GM18517 (cell line): ENCODE measurements around the gene PPP1R26.
"Not testable (repeated sequence)": the region's sequence is repeated elsewhere in the genome, so short reads cannot be mapped to it uniquely, and the experiment has no call there.

Experiments
- ATAC-seq: cut with Tn5 transposase; IDR thresholded peaks from one replicate; pipeline ENCODE4 v1.9.1; 2021; ENCODE audit warnings: mild to moderate bottlenecking, moderate library complexity; ENCODE audit not compliant: unreplicated experiment

Gene PPP1R26

GRCh38 chr9:135458478-135458877, 21.1 kb upstream of the PPP1R26 start:
- not testable (repeated sequence) for ATAC-seq

DNA sequence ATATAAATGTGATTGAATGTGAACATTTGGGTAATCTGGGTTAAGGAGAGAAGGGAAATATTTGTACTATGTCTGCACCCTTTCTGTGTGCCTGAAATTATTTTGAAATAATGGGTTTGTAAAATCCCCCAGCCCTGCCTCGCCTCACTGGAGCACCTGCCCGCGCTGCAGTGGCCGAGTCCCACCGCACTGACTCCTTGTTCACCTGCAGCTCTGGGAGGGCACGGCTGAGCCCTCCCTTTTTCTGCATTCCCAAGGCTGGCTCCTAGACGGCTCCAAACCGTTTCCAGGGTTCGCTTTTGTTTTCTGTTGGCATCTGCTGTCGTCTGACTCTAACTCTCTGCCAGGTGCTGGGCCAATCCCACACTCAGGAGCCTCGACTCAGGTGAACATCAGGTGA, 17.6 kb upstream of the PPP1R26 start:
- no peak for ATAC-seq

GRCh38 chr9:135463140-135463539, 16.4 kb upstream of the PPP1R26 start:
- ATAC-seq = no peak

- ATAC-seq = no peak
These were observed 15.4 kb upstream of the PPP1R26 start for GRCh38 chr9:135464181-135464580.

DNA sequence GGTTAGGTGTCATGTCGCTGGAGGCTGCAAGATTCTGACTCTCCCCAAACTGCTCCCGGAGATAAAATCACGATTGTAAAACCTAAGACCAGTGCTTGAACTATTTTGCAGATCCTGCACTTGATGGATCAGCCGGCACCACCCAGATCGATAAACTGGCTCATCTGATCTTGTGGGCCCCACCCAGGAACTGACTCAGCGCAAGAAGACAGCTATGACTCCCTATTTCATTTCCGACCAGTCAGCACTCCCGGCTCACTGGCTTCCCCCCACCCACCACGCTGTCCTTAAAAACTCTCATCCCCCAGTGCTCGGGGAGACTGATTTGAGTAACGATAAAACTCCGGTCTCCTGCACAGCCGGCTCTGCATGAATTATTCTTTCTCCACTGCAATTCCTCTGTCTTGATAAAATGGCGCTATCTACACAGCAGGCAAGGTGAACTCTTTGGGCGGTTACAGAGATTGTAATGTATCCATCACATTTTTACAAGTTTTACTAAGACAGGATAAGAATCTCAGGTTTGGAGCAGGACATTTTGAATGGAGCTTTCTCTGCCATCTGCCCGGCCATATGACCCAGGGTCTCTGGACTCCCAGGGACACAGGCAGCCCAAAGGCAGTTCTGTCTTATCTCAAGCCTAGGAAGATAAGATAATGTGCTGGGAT, 10.6 kb upstream of the PPP1R26 start:
- no peak for ATAC-seq

DNA sequence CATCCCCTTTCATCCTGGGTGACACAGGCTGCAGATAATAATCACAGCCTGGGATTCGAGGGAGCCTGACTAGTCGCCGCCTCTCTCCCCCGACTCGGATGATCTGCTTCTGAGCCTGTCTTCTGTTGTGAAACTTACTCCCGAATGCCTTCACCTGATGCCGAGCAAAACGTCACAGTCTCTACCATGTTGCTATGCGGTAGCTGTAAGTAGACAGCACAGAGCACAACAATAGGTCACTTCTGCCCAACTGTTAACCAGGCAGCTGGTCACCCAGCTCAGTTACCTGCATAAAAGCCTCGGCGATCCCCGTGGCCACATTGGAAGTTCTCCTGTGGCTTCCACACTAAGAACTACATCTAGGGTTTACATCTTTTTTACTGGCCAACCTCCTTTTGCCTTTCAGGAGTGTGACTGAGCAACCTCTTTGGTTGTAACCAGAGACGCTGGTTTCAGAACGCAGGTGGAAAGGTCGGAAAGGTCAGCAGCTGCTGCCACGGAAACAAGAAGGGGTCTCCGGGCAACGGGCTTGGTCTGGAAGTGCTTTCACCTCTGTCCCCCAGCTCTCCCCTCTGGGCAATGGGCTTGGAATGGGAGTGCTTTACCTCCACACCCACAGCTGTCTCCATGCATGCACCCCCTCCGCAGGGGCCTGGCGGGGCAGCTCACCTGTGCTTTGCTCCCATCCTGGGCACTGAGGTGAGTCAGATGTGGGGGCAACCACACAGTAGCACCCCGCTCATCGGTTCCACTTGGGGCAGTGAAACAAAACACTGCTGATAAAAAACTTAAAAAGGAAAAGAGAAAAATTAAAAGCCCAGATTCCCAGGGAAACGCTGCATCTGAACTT, 7.6 kb upstream of the PPP1R26 start:
- no peak for ATAC-seq

DNA sequence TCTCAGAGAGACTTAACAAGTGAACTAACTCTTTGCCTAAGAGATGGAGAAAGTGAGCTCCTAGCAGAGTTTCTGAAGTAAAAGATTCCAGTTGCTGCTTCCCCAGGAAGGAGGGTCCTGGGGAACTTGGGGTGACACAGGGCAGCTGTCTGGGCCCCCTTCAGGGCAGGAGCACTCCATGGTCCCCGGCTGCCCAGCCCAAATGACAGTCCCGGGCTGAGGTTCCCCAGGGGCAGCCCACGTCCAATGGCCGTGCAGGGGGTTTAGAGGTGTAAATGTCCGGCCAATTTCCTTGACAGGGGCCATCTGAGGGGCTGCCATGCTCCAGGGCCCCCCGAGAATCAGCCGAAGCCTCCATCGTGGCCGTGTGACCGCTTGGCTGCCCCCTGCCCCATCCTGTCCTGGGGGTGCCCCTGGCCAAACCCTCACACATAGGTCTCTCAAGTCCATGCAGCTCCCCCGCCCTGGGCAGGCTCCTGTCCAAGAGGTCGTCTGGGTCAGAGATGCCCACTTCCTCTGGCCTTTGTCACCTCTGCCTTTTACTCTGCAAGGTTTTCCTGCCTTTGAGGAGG, 5.5 kb upstream of the PPP1R26 start:
- no peak for ATAC-seq

GRCh38 chr9:135474915-135475314, 4.7 kb upstream of the PPP1R26 start:
- ATAC-seq = no peak

DNA sequence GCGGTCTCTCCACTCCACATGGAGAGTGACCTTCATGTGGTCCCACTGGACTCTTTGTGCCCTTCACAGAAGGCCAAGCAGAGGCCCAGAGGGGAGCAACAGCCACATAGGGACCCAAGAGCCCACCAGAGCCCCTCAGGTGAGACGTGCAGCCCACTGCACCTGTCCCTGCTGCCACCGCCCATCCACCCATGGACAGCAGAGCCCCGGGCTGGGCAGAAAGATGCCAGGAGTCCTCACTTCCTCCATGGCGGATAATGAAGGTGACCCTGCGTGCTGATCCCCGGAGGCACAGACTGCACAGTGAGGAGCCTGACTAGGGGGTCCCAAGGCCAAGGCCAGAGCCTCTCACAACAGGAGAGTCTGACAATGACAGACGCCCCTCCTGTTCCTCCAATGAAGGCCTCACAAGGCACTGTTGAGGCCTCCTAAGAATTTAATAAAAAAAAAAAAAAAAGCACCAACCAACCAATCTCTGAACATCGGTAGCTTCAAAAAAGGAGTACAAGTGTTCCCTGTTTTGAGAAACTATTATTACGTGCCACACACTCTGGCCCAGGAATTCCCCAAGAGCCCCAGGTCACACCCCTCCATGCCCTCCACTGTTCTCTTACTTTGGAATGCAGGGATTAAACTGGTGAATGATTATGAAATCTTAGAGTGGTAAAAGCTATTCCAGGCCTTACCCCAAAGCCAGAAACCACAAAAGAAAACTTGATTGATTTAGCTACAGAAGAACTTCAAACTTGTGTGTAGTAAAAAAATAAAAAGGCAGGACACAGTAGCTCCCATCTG, 2.8 kb upstream of the PPP1R26 start:
- no peak for ATAC-seq

- ATAC-seq = no peak
These were observed 1.4 kb upstream of the PPP1R26 start for GRCh38 chr9:135478191-135478590.

GRCh38 chr9:135478829-135479468, 633 bp upstream of the PPP1R26 start:
- ATAC-seq = no peak

DNA sequence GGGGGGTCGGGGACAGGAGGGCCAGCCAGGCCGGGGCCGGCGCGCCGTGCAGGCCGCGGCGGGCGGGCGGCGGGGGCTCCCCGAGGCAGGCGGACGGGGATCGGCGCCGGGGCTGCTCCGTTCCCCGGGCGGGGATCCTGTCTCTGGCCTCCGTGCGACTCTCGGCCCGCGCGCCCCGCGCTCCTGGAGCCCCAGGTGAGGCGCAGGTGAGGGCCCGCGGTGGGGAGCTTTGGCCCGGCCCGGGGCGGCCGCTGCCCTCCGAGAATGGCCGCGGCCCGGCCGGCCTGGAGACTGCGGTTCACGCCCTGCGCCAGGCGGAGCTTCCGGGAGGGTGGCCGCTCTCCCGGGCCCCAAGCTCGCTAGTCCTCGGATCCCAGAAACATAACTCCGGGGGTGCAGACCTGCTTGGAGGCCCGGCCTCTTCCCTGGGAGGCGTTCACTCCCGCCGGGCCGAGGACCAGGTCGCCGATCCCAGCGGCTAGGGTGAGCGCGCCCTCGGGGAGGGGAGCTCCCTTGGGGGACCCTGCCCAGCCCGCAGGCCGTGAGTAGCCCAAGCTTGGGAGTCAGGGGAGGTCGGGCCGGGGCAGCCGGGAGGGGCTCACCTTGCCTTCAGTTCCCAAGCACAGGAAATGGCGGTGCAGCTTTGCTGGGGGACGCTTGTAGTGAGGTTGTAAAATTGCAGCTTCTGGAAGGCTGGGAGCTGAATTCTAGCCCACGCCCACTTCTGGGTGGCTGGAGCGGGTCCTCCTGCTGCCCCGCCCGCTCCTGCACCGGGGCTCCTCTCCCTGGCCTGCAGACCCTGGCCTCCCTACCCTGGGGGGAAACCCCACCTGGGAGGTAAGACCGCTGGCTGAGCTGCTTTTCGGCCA, 723 bp downstream of the PPP1R26 start:
- no peak for ATAC-seq

- no peak for ATAC-seq
These were observed 1.3 kb downstream of the PPP1R26 start for GRCh38 chr9:135480940-135481310.

DNA sequence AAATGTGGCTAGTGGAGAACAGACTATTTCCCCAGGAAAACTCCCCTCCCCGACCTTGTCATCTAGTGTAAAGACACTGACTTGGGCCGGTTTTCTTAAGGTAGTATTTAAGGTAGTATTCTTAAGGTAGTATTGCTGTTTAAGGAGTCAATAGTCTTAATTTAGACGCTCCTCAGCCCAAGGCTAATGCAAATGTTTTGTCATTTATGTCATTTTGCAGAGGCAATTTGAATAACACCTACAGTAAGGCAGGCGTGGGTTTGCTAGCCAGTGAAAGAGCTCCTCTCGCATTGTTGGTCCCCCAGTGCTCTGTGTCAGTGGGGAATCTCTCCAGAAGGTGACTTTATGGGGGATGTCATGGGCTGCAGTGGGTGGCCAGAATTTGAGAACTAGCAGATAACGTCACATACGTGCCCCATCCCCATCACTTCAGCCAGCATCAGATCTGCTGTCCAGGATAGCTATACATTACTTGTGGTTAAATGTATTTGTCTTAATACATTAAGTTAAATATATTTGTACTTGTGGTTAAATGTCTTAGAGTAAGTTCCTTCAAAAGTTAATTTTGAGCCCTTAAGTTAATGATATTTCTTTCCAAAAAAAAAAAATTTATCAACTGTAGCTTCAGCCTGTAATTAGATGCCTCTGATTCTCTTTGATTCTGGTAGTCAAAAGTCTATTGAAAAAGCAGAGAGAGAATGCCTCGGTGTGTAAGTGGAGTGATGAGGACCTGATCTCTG, 2.6 kb downstream of the PPP1R26 start:
- ATAC-seq = no peak

- ATAC-seq = no peak
These were observed 5.1 kb downstream of the PPP1R26 start for GRCh38 chr9:135484460-135485277.

GRCh38 chr9:135485385-135485784, 5.8 kb downstream of the PPP1R26 start:
- ATAC-seq = no peak

DNA sequence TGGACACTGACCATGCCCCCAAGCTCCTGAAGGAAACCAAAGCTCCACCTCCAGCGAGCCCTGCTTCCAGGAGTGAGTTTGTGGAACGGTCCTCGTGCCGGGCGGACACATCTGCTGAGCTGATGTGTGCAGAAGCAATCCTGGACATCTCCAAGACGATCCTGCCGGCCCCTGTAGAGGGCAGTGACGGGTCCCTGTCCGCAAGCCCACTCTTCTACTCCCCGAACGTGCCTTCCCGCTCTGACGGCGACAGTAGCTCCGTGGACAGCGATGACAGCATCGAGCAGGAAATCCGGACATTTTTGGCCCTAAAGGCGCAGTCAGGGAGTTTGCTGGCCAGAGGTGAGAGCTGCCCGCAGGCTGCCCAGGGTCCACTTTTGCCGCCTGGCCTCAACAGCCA, 6.2 kb downstream of the PPP1R26 start:
- no peak for ATAC-seq
